GM18951 (cell line): ENCODE data around the gene PAPSS2.

Experiments
- POLR2A ChIP-seq: IDR thresholded peaks from 4 replicates; pipeline ENCODE4 v1.6.1; 2011; ENCODE audit warnings: mild to moderate bottlenecking; ENCODE audit not compliant: insufficient read length, insufficient read depth; ENCODE audit errors: extremely low read depth
- in situ Hi-C: fragments of 300-500 bp; cut with MboI; formaldehyde crosslinking; loops from one replicate; pipeline ENCODE4 v1.12.0; 2022; ENCODE audit warnings: low sequenced_read_pairs, mixed read lengths, inconsistent platforms; ENCODE audit not compliant: unreplicated experiment

The PAPSS2 gene

DNA sequence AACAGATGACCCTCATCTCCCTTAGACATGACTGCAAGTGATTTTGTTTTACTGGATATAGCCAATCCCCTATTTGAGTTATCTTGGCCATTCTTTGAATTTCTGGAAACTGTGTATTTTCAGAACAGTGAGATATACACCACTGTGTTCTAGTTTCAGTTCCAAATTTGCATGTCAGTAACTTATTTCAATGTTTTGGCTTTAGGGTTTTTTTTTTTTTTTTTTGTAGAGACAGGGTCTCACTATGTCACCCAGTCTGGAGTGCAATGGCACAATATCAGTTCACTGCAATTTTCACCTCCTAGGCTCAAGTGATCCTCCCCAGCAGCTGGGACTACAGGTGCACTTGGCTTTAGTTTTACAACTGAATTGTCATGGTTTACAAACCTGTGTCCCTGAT lies 91.1 kb downstream of the PAPSS2 start:
- no peak for TF ChIP-seq POLR2A
- in situ Hi-C loops = no loop called here

DNA sequence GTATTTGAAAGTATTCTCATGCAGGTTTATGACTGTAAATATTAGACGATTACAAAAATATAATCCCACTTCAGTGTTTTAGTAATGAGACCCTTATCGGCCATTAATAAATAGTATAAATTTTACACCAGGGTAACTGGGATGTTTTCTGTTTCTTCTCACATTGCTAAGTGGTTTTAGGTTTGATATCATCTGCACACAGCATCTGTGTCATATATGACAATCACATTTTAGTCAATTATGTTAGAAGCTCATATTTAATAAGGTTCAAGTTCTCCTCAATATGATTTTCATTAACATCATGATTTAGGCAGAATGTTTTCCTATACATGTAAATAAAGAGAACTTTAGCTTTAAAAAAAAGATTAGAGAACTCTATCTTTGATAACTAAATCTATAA lies 91.6 kb downstream of the PAPSS2 start:
- in situ Hi-C loops = no loop called here
- TF ChIP-seq POLR2A = no peak

DNA sequence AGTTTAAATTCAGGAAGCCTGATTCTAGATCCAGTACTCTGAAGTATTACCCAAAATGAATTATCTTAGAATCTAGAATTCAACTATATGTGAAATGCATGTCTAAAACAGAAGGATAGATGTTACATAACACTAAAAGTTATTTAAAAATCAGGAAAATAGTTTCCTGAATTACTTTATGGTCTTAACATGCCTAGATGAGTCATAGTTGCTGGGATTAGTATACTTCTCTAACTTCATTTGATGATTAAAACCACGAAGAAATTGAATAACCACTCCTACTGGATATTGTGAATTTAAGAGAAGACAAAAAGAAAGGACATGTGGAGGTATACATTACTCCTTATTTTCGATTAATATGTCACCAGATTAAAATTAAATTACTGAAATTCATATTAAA lies 92.9 kb downstream of the PAPSS2 start:
- no peak for TF ChIP-seq POLR2A
- in situ Hi-C loops = no loop called here

DNA sequence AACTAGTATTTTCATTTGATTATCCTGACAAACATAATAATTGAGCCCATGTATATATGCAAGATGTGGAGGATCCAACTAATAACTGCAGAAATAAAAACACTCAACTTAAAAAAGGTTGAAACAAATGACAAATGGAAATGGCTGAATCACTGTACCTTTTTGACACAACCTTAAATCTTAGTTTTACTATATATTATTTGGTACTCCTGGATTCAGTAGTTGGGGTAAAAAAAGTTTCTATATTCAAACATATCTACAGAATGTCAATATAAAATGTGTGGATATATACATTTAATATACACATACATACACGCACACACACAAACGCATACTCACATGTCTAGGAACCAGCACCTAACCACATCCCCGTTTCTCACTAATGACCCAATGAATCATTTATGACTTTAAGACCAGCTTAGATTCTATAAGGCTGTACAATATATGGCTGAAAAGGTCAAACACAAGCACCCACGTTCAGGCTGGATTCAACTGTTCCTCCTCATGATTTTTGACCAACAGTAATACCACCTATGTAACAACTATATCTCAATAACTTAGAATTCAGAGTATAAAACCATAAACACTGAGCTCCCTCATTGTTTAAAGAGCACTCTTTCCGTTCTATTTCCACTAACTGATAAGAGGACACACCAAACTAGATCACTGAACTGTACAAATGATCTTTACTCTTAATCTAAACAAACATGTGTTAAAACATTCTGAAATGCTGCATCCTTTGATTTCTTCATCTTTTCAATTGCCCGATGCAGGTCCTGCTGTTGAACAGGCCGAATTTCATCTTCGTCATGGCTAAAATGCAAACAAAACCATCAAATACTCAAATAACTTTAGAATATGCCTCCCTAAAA lies 94.6 kb downstream of the PAPSS2 start:
- in situ Hi-C loops = no loop called here
- no peak for TF ChIP-seq POLR2A

DNA sequence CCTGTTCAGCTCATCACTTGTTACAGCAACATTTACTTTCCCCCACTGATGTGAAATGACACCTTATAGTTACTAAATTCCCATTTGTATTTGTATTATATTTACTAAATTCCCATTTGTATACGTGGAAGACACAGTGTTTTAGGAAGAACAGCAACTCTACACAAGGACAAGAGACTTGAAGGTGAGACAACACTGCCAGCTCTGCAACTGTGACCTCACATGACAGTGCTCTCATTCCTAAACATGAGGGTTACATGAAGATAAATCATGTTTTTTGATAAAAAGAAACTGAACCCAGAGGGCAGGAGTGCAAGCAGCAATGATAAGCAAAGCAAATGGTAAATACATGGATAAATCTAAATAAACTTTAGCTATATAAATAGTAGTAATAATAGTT lies 98.0 kb downstream of the PAPSS2 start:
- TF ChIP-seq POLR2A = no peak
- in situ Hi-C loops = no loop called here

DNA sequence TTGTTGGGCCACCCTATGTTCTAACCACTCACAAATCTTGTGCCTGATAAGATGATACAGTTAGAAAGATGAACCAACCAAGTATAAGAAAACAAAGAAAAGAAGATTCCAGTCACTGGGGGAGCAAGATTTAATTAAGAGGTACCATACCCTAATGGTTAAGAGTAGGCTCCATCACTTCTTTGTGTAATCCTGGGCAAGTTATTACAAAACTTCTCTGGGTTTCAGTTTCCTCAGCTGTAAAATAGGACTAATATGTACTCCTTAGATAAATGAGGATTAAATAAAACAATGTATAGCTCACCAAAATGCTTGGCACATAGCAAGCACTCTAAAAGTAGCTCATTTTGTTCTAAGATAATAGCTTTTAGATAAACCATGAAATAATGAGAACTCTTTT lies 99.9 kb downstream of the PAPSS2 start:
- TF ChIP-seq POLR2A = no peak
- in situ Hi-C loops = no loop called here

DNA sequence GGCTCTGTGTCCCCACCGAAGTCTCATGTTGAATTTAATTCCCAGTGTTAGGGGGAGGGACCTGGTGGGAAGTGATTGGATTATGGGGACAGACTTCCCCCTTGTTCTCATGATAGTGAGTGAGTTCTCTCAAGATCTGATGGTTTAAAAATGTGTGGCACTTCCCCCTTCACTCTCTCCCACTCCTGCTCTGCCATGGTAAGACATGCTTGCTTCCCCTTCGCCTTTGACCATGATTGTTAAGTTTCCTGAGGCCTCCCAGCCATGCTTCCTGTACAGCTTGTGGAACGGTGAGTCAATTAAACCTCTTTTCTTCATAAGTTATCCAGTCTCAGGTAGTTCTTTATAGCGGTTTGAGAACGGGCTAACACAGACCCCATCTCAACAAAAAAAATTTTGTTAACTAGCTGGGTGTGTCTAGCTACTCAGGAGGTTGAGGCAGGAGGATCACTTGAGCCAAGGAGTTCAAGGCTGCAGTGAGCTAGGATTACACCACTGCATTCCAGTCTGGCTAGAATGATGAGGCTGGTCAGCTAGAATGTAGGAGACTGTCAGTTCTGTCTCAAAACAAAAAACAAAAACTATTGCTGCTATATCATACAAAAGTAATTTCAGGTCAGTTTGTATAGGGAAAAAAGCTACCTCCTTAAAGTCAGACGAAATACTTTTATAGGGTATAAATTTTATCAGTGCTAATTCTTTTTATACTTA lies 100.7 kb downstream of the PAPSS2 start:
- TF ChIP-seq POLR2A = no peak
- in situ Hi-C loops = no loop called here

DNA sequence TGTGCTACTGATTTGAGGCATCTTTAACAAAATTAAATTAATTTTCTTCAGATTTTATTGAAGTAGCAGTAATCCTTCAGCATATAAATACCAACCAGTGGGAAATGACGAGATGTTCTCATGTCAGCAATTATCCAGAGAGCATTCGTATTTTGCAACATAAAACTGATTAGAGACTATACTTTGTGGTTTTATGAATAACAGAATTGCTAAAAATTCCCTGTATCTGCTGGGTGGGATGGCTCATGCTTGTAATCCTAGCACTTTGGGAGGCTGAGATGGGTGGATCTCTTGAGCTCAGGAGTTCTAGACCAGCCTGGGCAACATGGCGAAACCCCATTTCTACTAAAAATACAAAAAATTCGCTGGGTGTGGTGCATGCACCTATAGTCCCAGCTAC lies 101.5 kb downstream of the PAPSS2 start:
- in situ Hi-C loops = no loop called here
- TF ChIP-seq POLR2A = no peak

DNA sequence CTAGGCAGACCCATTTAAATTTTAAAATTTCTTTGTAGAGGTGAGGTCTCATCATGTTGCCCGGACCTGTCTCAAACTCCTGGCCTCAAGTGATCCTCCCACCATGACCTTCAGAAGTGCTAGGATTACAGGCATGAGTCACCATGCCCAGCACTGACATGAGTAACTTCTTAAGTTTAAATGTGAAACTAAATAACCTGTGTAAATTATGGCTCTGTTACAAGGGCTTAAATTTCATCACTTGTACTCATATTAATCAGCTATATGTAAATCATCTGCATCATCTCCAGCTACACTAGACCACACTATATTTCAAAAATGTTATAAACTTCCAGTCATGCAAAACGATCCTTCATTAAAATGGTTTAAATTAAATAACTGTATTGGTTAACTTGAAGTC lies 102.2 kb downstream of the PAPSS2 start:
- in situ Hi-C loops = no loop called here
- no peak for TF ChIP-seq POLR2A

DNA sequence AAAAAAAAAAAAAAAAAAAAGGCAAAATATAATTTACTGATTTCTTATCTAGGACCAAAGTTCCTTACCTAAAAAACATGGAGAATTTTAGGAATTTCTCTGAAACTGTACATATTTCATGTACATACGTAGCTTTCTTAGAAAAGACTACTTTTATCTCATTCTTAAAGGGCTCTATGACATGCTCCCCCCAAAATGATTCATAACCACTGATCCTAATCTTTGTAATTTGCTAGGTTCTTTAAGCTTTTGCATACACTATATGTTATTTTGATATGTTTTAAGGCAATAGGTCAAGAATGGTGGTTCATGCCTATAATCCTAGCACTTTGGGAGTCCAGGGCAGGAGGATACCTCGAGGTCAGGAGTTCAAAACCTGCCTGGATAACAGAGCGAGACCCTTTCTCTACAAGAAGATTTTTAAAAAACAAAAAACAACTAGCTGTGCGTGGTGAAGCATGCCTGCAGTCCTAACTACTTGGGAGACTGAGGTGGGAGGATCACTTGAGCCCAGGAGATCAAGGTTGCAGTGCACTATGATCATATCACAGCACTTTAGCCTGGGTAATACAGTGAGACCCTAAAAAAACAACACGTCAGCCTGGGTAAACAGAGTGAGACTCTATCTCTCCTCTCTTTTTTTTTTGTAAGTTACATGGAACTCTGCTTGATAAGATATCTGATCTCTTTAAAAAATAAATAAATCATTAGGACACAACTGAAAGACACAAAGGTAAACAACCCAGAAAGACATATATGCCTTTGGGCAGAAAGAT lies 103.6 kb downstream of the PAPSS2 start:
- TF ChIP-seq POLR2A = no peak
- in situ Hi-C loops = no loop called here

DNA sequence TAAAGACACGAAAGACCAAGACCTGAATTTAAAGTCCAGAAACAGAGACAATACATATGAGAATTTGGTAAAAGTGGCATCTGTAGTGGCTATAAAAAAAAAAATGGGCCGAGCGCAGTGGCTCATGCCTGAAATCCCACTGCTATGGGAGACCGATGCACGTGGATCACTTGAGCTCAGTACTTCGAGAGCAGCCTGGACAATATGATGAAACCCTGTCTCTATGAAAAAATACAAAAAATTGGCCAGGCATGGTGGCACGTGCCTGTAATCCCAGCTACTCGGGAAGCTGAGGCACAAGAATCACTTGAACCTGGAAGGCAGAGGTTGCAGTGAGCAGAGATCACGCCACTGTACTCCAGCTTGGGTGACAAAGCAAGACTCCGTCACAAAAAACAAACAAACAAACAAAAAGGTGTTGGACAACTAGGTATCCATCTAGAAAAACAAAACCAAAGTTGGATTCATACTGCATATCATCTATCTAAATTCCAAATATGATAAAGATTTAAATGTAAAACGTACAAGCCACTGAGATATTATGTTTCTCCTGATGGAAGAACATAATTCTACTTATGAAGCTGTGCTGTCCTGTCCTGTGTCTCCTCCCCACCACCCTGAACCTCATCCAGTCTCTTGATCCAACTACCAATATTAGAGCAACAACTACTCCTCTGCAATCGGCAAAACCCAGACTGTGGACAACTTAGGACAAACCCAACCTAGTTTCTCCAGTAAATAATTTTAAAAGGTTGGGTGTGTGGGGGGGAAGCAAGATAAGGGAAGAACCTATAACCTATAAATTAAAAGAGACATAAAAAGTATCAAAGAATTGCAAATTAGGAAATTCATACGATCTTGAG lies 104.6 kb downstream of the PAPSS2 start:
- TF ChIP-seq POLR2A = no peak
- in situ Hi-C loops = no loop called here

DNA sequence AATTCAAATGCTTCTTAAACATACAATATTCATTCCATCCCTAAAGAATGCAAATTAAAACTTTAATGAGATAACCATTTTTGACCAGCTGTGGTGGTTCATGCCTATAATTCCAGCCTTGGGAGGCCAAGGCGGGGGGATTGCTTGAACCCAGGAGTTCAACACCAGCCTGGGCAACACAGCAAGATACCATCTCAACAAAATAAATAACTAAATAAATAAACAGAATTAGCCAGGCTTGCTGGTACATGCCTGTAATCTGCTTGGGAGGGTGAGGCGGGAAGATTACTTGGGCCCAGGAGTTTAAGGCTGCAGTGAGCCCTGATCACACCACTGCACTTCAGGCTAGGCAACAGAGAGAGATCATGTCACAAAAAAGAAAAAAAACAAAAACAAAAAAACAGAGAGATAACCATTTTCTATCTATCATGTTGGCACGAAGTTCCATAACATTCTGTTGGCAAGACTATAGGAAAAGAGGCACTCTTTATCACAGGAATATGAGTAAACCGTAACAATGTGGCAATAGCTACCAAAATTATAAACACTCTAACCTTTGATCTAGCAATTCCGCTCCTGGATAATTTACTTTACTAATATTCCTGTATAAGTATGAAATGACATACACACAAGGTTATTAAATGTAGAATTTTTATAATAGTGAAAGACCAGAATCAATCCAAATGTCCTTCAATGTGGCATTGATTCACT lies 106.1 kb downstream of the PAPSS2 start:
- in situ Hi-C loops = no loop called here
- no peak for TF ChIP-seq POLR2A
